GM19397 (cell line): ENCODE measurements around the gene CERK.
"Not testable (repeated sequence)": the region's sequence is repeated elsewhere in the genome, so short reads cannot be mapped to it uniquely, and the experiment has no call there.

Experiments used
- ATAC-seq: cut with Tn5 transposase; IDR thresholded peaks from one replicate; pipeline ENCODE4 v1.9.1; 2021; ENCODE audit warnings: mild to moderate bottlenecking, moderate library complexity; ENCODE audit not compliant: unreplicated experiment

CERK gene, protein sequence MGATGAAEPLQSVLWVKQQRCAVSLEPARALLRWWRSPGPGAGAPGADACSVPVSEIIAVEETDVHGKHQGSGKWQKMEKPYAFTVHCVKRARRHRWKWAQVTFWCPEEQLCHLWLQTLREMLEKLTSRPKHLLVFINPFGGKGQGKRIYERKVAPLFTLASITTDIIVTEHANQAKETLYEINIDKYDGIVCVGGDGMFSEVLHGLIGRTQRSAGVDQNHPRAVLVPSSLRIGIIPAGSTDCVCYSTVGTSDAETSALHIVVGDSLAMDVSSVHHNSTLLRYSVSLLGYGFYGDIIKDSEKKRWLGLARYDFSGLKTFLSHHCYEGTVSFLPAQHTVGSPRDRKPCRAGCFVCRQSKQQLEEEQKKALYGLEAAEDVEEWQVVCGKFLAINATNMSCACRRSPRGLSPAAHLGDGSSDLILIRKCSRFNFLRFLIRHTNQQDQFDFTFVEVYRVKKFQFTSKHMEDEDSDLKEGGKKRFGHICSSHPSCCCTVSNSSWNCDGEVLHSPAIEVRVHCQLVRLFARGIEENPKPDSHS

DNA sequence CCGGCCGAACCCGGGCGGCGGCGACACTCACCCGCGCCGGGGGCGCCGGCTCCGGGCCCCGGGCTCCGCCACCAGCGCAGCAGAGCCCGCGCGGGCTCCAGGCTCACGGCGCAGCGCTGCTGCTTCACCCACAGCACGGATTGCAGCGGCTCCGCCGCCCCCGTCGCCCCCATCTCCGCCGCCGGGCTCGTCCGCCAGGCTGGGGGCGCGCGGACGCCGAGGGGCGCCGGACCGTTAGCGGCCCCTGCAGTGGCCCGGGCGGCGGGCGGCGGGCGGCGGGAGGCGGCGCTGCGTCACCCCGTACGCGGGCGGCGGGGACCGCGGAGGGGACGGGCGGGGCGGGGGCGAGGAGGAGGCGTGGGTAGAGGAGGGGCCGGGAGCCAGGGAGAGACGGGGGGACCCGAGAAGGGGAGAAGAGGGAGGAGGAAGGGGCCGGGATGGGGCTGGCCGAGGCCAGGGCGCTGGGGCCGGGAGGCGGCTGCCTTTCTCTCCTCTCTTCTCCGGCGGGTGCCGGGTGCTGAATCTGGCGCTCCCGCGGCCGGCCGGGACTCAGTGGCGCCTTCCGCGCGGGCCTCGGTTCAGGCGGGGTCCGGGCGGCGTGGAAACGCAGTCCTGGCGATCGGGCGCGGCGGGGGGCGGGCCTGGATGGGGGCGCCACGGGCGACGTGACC, at the start of gene CERK:
Gene CERK (minus strand): TSS at position 277 of the 671 bp plus-strand sequence. CDS start 104 bp downstream, at position 173.
- peak; percentile 39 for ATAC-seq

- no peak for ATAC-seq
These were observed 45.7 kb upstream of the CERK start for GRCh38 chr22:46783721-46784120.

GRCh38 chr22:46782200-46782599, 44.1 kb upstream of the CERK start:
- ATAC-seq, result not testable (repeated sequence)

DNA sequence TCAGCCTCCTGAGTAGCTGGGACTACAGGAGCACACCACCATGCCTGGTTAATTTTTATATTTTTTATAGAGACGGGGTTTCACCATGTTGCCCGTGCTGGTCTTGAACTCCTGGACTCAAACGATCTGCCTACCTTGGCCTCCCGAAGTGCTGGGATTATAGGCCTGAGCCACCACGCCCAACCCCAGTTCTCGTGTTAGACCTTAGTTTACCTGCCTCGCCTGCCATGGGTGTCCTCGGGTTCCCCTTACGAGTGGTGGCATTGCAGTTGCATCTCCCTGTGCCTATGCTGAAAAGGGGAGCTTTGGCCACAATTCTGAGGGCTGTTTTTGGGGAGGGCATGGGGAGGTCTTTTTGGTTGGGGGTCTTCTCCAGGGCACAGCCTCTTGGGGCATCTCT, 43.2 kb upstream of the CERK start:
- ATAC-seq, result no peak

DNA sequence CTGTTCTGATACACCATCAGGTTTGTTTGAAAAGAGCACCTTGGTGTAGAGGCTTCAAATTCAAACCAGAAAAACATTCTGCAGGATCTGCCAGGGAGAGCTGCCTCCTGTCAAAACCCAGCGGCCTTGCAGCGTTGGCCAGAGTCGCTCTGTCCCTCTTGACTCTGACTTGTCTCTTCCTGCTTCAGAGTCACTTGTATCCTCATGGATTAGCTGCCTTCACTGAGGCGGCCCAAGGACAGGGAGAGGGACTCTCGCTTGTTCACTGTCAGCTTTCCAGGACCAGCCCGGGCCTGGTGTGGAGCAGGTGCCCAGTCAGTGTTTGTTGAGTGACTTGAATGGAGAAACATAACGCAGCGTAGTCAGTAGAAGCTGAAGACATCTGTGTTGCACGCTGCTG, 42.4 kb upstream of the CERK start:
- ATAC-seq, result no peak

- no peak for ATAC-seq
These were observed 41.6 kb upstream of the CERK start for GRCh38 chr22:46779651-46780050.

DNA sequence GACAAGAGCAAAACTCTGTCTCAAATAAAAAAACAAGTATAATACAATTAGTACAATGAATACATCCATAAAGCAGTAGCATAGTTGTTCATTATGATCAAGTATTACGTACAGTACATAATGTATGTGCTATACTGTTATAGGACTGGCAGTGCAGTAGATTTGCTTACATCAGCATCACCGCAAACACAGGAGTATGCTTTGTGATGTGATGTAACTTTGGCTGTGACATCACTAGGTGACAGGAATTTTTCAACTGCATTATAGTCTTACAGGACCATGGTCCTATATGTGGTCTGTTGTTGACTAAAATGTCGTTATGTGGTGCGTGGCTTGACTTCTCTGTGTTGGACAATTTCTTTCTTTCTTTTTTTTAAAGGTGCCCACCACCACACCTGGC, 41.0 kb upstream of the CERK start:
- ATAC-seq, result no peak

DNA sequence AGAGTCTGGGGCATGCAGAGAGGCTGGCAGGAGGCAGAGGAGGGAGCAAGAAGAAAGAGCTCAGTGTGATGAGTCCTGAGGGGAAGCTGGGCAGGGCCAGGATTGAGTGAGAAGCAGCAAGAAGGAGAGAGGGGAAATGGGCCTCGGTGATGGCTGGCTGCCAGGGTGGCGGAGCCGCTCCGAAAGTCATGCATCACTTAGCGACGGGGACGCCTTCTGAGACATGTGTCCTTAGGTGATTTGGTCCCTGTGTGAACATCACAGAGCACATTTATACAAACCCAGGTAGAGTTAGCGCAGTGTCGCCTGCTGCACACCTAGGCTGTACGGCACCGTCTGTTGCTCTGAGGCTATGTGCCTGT, 39.5 kb upstream of the CERK start:
- no peak for ATAC-seq

DNA sequence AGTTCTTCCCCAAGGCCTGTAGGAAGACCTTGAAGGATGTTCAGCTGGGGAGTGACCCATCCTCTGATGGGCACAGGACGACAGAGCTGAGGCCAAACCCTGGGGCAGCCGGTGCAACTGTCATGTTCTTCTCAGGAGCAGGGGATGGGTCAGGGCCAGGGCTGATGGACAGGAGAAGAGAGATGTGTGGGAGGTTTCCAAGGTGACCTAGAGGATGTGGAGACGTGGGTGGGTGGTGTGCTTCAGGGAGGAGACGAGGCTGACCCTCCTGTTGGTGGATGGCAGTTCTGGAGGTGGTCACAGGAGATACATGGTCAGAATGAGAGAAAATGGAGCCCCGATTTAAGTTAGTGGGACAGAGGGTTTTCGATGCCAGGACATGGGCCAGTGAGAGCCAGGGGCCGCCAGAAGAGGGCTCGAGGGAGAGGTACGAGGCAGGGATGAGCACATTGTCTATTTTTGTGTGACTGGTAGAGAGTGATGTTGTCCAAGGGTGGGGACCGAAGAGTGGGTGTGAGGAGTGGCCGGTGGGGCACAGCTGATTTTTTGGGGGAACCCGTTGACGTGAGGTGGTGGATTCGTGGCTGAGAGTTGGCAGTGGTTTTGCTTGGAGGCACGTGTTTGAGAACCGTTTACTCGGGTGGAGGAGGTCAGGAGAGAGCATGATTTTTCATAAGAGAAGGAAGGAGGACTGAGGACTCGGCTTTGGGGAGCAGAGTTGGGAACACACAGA, 39.0 kb upstream of the CERK start:
- ATAC-seq, result no peak

DNA sequence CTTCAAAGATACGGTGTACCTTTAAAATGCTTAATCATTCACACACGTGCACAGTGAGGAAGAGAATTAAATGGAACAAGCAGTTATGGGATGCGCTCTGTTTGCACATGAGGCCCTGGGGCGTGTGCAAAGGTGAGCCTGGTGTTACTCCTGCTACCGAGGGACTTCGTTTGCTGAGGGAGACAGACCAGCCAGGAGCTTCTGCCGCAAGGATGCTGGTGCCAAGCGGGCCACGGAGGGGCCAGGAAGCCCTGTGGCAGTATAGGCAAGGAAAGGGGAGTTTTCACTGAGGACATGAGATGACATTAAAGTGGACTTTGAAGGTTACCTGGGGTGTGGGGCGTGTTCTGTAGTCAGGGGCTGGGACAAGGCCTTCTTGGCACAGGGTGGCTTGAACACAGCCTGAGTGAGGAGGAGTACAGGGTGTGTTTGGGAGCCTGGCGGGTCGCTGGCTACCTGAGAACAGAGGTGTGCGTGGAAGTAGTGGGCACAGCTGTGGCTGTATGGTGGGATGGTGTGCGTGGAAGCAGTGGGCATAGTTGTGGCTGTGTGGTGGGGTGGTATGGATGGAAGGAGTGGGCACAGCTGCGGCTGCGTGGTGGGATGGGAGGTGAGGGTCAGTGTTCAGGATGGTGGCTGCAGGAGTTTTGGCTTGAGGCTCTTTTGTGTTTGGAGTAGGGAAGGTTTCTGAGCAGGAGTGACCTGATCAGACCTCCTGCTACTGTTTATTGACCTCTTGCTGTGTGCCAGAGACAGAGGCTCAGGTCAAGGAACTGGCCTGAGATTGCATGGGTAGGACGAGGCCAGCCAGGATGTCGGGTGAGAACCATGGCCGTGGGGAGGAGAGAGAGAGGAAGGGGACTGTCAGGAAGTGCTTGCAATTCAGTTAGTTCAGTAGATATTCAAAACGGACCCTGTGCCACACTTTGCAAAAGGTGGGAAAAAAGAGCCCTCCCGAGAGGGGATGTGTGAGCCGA, 38.1 kb upstream of the CERK start:
- no peak for ATAC-seq

GRCh38 chr22:46774980-46775849, 37.2 kb upstream of the CERK start:
- no peak for ATAC-seq

GRCh38 chr22:46774253-46774979, 36.4 kb upstream of the CERK start:
- ATAC-seq, result no peak

- no peak for ATAC-seq
These were observed 35.0 kb upstream of the CERK start for GRCh38 chr22:46773076-46773475.

- ATAC-seq, result no peak
These were observed 32.7 kb upstream of the CERK start for GRCh38 chr22:46770726-46771125.

- no peak for ATAC-seq
These were observed 32.1 kb upstream of the CERK start for GRCh38 chr22:46770151-46770641.

DNA sequence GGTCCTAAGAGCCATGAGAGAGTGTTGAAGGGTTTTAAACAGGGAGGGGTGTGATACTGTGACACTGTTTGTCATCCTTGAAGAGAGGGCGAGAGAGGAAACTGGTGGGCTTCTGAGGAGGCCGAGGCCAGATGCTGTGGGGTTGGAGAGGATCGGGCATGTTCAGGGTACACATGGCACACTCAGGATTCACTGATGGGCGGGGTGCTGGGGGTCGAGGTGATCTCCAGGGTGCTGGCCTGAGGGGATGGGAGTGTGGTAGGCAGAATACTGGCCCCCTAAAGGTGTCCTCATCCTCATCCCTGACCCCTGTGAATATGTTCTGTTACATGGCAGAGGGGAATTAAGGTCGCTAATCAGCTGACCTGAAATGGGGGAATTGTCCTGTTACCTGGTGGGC, 31.7 kb upstream of the CERK start:
- no peak for ATAC-seq

GRCh38 chr22:46769191-46769675, 31.2 kb upstream of the CERK start:
- ATAC-seq, result no peak

DNA sequence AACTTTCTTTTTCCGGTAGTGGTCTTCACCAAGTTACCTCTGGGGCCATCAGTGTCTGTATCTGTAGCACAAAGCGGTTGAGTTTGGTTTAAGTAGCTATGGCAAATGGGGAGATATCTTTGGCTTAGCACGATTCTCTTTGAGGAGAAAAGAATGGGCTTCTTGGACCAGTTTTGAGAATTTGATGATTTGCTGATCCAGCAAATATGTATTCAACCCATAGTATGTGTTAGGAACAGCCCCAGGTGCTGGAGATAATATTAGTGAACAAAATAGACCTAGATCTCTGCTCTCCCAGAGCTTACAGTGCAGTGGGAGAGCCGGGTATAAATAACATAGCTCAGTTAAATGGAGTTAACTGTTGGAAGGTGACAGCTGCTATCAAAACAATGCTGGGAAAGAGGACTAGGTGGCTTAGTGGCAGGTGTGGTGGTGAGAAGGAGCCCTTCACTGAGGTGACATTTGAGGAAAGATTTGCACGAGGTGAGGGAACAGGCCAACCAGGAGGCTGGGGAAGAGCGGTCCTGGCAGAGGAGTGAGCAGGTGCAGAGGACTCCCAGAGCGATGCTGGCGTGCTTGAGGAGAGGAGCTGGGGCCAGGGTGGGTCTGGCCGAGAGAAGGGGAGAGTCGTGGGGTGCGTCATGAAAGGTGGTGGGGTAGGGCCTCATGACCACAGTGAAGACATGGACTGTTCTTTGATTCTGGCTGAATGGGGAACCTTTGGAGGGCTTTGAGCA, 29.4 kb upstream of the CERK start:
- no peak for ATAC-seq
